HG02870 (cell line): ENCODE results near the gene AMPH.

Source experiments
- ATAC-seq: cut with Tn5 transposase; IDR thresholded peaks from one replicate; pipeline ENCODE4 v1.9.1; 2021; ENCODE audit warnings: mild to moderate bottlenecking, moderate library complexity; ENCODE audit not compliant: unreplicated experiment

AMPH gene

DNA sequence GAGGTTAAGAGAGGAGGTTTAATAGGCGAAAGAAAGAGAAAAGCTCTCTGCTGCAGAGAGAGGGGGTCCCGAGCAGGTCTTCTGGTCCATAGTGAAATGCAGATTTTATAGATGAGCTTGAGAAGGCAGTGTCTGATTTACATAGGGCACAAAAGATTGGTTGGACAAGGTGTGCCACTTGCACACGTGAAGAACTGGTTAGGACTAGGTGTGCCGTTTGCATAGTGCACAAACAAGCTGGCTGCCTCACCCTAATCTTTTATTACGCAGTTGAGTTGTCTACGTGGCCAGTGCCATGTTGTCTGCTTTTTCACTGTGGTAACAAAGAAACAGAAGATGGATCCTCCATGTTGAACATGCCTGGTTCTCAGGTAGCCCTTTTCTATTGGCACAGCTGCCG lies 82.6 kb downstream of the AMPH start:
- no peak for ATAC-seq

DNA sequence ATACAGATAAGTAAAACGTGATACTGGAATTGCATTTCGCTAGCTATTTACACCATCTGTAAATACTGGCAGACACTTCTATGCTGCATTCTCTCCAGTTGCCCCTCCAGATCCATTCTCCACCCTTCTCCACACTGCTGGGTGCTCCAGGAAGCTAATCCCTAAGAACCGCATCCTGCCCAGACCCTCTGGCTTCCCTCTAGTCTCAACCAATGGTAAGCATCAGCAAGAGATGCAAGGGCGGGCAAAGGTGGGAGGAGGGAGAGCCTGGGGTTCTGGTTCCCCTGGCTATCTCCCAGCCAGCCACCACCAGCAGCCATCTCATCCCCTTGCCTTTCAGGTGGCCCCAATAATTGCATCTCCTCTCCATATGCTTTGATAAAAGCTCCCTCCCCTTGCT lies 84.4 kb downstream of the AMPH start:
- ATAC-seq: no peak

DNA sequence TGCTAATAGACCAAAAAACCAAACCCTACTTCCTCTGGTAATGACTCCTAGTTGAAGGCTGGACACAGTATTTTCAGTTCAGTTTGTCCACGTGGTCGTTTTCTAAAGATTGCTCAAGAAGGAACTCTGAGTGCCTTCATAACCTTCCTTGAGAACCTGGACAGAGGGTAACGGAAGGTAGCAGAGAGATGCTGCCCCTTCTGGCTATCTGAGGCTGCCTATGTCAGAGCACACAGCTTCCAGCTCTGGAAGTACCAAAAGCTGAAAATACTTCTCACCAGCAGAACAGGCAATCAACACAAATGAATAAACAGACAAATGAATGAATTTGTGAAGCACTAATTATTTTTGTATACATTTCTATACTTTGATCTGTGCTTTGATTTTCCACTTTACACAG lies 85.2 kb downstream of the AMPH start:
- ATAC-seq: no peak

DNA sequence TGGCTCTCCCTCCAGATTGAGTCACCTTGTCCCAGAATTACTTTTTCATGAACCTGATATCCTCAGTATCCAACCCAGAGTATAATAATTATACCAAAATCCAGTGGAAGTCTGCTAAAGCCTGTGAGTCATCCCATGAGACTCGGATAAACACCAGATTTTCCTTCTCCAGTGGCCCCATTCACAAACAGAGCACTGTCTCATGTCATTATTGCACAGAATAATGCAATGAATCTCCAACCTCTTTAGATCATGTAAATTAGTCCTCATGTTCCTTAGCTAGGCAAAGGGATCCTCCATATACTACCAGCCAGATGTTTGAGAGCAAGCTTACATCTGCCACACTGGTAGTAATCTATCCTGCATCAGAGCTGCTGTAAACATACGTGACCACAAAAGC lies 89.0 kb downstream of the AMPH start:
- no peak for ATAC-seq

DNA sequence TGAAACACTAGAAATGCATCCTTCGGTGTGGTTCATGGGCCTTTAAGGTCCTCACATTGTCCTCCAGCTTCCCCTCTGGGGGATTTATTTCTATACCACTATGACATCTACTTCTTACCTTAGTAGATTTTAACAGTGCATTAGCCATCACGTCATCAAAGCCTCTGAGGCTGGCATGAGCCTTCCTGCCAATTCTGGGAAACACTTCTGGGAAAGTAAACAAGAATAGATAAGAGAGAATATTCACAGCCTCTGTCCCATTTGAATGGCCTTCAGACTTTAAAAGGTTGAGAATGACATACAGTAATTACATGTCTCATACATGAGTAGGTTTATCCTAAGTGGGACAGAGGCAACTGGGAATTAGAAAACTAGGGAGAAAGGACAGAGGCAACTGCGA lies 89.7 kb downstream of the AMPH start:
- ATAC-seq: no peak

DNA sequence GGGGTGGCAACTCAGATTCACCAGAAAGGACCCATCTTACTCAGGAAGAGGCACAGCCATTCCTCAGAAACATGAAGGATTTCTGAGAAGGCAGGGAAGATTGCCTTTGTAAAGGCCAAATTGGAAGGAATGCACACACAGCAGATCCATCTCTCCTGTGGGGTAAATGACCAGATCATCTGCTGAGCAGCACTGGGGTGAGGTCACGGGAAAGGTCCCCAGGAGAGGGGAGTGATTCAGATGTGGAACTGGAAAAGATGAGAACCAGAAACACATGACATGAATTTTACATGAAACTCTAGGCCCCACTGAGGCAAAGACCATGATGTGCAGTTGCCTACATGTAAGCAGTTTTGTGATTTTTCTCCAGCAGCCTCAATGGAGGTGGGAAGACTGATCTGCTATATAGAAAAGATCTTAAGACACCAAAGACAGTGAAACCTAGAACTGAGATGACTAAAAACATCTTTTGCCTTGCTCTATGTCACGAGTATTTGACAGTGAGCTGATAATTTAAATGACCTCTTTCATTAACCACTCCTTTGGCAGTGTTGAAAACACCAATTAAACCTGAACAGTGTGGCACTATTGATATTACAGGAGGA lies 91.6 kb downstream of the AMPH start:
- ATAC-seq: no peak

DNA sequence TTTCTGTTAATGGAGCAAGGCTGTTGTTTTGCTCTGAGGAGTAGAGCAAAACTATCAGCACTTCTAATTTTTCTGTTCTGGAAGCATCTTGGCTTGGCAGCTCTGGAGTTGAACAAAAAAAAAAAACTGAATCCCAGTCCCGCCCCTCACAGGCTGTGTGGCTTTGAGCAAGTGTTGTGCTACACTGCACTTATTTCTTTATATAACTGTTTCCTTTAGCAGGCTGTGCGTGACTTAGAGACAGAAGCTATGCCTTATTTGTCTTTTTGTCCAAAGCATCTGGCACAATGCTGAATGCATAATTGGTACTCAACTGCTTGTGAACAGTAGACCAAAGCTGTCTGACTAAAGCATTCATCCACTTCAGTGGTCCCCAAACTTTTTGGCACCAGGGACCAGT lies 96.1 kb downstream of the AMPH start:
- ATAC-seq: no peak

DNA sequence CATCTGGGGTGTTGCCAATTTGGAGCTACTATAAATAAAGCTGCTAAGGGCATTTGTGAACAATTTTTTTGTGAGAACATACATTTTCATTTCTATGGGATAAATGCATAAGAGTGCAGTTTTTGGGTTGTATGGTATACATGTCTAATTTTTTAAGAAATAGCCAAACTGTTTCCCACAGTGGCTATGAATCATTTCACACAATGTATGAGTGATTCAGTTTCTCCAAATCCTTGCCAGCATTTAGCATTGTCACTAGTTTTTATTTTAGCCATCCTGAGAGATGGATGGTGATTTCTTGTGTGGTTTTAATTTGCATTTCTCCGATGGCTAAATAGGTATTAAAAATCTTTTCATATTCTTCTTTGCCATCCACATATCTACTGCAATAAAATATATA lies 105.3 kb downstream of the AMPH start:
- no peak for ATAC-seq

DNA sequence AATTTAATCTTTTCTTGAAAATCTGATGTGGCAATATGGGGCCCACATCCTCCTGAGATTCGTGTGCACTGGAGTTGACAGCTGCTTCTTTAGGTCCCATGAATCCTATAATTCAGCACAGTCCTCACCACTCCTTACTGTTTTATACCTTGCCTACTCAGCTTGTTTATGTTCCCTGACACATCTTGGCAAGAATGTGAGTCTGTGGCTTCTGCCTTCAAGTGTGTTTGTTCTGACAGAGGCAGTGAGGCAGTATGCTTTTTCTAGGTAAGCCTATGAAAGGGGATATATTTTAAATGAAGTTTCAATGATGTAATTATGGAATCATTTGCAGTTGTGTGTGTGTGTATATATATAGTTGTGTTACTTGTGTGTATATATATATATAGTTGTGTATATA lies 106.4 kb downstream of the AMPH start:
- no peak for ATAC-seq

DNA sequence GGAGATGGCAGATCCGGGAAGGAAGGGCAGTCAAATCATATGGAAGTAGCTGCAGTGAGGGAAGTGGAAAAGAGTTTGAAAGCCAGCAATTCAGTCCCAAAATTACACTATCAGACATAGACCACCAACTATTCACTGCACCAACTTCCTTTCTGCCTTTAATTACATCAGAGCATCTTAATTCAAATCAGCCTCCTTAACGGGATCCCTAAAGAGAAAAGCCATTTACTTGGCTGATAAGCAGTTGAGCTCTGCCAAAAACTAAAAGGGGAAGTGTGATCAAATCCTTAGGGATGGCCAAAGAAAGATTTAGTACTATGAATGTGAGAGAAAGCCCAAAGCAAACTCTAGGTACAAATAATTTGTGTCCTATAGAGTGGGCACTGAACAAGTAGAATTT lies 110.4 kb downstream of the AMPH start:
- ATAC-seq: no peak

DNA sequence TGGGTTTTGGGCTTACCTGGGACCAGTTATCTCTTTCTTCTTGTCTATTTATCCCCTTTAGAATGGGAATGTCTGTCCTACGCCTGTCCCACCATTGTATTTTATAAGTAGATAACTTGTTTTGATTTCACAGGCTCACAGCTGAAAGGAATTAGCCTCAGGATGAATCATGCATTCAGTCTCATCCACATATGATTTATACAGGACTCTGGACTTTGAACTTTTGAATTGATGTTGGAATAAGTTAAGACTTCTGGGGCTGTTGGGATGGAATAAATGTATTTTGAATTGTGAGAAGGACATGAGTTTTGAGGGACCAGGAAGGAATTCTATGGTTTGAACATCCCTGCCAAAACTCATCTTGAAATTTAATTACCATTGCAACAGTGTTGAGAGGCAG lies 112.6 kb downstream of the AMPH start:
- ATAC-seq: no peak

DNA sequence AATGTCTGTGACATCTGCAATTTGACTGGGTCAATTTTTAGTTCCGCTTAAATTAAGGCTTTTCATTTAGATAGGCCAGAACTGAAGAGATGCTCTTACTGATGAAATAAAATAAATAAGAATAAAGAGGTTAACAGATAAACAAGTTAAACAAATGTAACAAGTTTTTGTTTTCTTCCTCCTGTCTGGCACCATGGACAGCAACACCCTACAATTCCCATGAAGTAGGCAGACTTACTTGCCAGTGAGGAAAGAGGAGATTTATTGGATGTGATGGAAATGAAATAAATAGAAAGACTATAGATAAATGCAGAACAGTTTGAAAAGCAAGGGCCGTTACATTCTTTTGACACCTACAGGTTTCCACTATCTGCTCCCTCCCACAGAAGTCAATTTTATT lies 118.5 kb downstream of the AMPH start:
- ATAC-seq: no peak

DNA sequence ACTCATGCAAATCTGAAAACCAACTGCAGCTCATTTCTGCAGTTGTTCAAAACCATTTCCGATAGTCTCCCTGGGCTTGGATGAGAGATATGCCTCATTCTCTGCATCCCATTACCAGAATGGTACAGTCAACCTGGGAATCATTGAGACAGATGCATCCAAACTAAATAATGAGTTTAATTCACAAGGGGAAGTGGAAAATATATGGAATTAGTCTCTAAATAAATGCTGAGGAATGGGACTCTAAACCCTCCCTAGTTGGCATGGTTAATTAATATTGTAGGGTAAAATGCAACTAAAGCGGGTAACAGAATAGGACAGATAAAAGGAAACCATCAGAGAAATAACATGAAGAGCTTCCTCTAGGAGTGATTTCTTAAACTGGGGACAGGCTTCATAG lies 118.9 kb downstream of the AMPH start:
- ATAC-seq: no peak

DNA sequence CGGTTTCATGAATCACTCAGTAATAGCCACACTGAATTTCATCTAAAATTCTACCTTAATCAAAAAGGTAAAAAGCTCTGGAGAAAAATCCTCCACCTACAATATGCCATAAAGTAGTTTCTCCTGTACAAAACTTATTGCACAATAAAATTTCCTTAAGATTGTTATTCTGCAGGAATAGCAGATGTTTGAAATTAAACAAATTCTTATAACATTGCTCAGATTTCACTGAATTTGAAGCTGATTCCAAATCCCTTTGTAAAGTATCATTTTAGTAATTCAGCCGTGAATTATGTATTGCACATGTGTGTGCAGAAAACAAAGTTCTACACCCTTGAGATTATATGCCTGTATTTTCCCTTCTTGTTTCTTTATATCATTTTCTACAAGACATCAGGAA lies 123.8 kb downstream of the AMPH start:
- ATAC-seq: no peak

DNA sequence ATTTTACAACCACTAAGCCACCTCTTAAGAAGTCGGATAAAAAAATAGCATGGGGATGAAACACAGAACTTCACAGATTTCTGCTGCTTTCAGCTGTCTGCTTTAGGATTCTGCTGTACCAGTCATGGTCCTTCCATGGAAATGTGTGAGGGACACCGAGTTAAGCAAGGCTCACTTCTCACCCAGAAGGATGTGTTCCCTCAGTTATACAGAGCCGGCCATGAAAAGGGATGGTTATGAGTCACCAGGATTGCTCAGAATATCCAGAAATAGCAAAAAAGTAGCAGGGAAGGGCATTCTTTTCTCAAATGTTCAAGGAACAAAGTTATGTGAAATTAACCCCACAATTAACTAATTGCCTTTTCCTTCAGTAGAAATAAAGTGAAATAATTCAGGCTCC lies 124.4 kb downstream of the AMPH start:
- no peak for ATAC-seq

DNA sequence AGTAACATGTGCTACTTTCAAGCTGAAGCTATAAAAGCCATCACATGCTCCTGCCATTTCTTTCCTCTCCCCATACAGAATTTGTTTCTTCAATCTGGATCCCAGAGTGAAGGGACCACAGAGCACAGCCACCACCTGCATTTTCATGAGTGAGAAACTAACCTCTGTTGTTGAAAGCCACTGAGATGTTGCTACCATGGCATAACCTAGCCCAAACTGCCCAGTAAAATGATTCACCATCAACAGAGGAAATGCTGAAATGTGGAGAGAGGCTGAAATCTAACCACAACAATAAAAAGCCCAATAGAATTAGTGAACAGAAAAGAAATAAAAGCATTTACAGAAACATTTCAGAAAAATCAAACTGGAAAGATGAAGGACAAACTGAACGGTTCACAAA lies 125.2 kb downstream of the AMPH start:
- no peak for ATAC-seq

DNA sequence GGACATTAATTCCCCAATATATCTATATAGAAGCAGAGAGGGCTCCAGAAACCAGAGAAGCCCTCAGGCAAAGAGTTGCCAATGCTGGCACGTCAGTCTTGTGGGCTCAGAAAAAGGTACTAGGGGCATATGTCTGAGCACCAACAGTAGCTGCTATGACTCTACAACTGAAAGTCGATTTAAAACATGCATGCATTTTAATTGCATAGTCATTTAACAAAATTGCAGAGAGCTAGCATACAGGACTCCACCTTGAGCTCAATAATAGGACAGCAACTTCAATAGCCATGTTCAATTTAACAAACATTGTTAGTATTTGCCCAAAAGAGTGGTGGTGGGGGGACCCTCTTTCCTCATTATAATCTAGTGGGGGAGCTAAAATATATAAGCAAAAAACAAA lies 126.5 kb downstream of the AMPH start:
- ATAC-seq: no peak

DNA sequence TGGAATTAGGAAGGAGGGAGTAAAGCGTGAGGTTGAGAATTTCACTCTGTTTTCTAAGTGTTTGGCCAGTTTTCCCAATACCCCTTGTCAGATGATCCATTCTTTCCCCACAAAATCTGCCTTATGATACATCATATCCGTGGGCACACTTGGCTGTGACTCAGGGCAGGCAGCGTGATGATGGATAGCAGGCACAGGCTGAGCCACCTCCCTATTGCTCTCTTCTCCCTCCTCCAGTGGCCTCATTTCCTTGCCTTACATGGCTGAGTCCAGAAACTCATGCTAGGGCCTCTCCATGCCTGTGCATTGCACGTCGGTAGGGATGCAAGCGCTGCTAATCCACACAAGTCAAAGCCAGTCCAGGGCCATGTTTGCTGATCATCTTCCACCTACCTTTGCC lies 128.3 kb downstream of the AMPH start:
- ATAC-seq: no peak

DNA sequence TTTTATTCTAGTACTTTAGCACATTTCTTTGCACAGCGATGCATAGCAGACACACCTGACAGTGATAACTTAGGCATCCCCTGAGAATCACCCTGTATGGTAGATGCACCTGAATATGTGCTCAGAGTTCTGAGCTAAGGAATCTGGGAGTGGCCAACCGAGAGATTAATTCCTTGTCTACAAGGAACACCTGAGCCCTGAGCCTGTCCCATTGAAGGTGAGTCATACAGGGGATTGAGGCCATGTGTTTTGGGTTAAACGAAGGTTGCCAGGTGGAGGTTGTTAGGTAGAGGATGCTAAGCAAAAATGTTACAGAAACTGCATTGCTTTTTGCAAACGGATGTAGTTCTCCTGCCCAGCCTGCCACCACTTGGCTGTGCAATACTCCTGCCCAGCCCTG lies 128.9 kb downstream of the AMPH start:
- ATAC-seq: no peak

DNA sequence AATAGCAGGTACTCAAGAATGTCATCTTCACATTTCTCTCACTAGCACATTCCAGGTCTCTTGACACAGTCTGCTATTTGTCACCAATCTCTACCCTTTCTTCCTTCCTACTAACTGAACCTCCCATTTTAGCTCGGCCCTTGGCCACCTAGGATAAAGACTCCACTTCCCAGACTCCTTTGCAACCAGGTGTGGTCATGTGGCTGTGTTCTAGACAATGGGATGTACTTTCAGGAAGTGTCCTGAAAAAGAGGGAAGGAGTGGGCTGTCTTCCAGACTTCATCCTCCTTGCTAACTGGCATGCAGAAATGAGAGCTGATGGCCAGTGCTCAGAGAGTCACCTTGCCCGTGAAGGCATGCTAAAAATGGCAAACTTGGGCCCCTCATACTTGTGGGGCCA lies 139.2 kb downstream of the AMPH start:
- no peak for ATAC-seq

DNA sequence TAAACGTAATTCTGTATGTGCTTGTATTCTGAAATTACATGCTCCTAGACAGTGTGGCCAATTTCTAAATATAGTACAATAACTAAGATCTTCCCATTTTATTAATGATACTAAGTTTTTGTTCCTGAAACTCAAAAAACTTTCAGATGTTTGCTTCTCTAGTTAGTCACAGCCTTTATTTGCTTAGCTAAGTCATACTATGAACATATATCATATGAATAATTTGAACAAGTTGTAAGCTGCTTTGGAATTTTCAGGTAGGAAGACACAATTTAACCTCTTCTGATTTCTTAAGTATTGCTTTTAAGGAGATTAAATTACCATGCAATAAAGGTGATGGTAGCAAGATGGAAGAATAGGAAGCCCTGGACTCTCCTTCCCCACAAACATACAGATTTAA lies 148.7 kb downstream of the AMPH start:
- ATAC-seq: no peak

DNA sequence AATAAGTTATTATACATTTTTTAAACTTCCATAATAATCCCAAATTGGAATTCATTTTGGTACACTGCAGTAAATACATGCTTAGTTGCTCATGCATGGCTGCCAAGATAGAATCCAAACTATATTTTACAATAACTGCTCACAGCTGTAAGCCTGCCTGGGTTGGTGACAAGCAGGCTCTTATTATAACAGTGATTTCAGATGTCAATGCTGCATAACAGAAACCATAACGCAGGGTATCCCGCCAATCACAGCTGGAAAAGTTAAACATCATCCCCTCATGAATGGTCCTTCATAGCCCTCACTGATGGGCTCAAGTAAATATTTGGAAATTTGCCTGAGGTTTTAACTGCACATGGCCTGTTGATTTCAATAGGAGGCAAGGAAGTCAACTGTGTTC lies 149.8 kb downstream of the AMPH start:
- ATAC-seq: no peak

DNA sequence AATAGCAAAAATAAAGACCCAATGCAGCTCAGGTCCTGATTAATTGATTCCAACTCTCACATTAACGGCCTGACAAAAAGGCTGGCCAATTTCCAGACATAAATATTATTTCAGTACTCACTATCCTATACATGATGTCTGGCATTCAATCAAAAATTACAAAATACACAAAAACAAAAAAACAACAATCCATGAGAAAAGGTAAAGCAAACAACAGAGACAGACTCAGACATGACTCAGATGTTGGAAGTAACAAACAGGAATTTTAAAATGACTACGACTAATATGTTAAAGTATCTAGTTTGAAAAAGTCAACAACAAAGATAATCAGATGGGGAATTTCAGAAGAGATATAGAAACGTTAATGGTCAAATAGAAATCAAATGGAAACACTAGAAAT lies 152.8 kb downstream of the AMPH start:
- no peak for ATAC-seq

DNA sequence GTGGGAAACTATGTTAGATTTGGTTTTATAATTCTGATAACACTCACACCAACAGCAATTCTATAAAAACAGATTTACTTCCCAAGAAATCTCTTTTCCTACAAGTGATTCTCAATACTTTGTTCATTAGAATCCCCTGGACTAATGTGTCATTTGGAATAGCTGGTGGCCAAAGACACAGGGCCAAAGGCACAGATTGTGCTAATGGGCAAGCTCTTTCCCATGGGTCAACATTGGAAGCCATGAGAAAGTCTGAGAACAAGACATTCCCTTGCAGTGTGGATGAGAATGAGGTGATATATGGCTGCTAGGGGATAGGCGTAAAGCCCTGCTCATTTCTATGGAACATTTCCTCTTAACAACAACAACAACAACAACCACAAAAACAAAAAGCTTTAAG lies 153.8 kb downstream of the AMPH start:
- ATAC-seq: no peak
